Activated effector memory CD4-positive, alpha-beta T cell treated with anti-CD3 and anti-CD28 coated beads, Interleukin-2, amount 50 U/mL, for 16 hours (primary cell): ENCODE measurements around the gene TBC1D3D.
"Not testable (repeated sequence)": the region's sequence is repeated elsewhere in the genome, so short reads cannot be mapped to it uniquely, and the experiment has no call there.

Experiments used
- DNase-seq: peaks from one replicate; pipeline ENCODE4 v3.0.0-alpha.2; 2020

The TBC1D3D gene

DNA sequence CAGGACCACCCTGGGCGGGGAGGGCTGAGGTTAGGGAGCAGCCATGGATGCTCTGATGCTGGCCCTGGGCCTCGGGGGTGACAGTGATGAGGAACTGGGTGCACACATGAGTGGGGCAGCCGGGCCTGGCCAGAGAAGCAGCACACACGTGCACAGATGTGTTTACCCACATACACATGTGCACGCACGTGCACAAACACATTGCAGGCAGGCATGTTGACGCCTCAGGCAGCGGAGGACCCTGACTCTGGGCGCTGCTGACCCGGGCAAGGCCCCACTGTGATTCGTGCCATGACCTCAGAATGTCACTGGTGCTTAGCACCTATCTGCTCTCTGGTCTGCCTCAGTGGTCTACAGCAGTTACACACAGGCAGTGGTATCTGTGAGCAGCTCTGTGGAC lies at the start of gene TBC1D3D:
TBC1D3D (plus strand) TSS at position 301 of the 400 bp plus-strand sequence. CDS start 1,585 bp downstream, outside the sequence.
- not testable (repeated sequence) for DNase-seq

DNA sequence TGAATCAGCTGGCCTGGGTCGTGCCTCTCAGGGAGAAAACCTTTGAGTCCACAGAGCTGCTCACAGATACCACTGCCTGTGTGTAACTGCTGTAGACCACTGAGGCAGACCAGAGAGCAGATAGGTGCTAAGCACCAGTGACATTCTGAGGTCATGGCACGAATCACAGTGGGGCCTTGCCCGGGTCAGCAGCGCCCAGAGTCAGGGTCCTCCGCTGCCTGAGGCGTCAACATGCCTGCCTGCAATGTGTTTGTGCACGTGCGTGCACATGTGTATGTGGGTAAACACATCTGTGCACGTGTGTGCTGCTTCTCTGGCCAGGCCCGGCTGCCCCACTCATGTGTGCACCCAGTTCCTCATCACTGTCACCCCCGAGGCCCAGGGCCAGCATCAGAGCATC lies 14.8 kb upstream of the TBC1D3D start, which contains the start of gene TBC1D3L:
TBC1D3L (minus strand) TSS at position 101 of the 400 bp plus-strand sequence. CDS start 1,540 bp downstream, outside the sequence.
- DNase-seq = not testable (repeated sequence)
